NT2/D1 (cell line): ENCODE measurements around the gene MMD.

Source experiments
- SUZ12 ChIP-seq: IDR thresholded peaks from 2 replicates; pipeline ENCODE4 v1.6.1; 2011; ENCODE audit not compliant: insufficient read length, insufficient read depth; ENCODE audit errors: extremely low read depth
- YY1 ChIP-seq: IDR thresholded peaks from 2 replicates; pipeline ENCODE4 v1.6.1; 2011; ENCODE audit not compliant: insufficient read length, insufficient read depth
- ZNF274 ChIP-seq: IDR thresholded peaks from 2 replicates; pipeline ENCODE4 v1.6.1; 2011; ENCODE audit warnings: mild to moderate bottlenecking, low read depth, low read length

GRCh38 chr17:55391244-55391757 is 30.3 kb downstream of the MMD start:
- TF ChIP-seq SUZ12 = no peak
- TF ChIP-seq ZNF274 = no peak
- TF ChIP-seq YY1 = no peak
